HepG2 (cell line): ENCODE measurements around the gene NACC2. TPM values are rescaled to one million over a fixed set of nuclear protein-coding genes. Genes with fewer than 3 reads are reported as not detected.

Experiments
- ATAC-seq: fragments of 200-7000 bp; cut with Tn5 transposase; 3 replicates; pipeline ENCODE4 v1.9.1; 2020; ENCODE audit warnings: mild to moderate bottlenecking, moderate library complexity
- BruUV-seq: library from RNA; stranded (reverse); fragments of 400-500 nt; replicated peaks from 2 replicates; lab custom pipeline; 2021; lab: Mats Ljungman, UMichigan
- CTCF ChIA-PET: fragments of 300-600 bp; formaldehyde crosslinking; extraction: SDS; loops from one replicate; lab custom pipeline; 2021; ENCODE audit warnings: low total read pairs, inconsistent platforms, low intra/inter-chr PET ratio; lab: Yijun Ruan, JAX
- POLR2A ChIA-PET: fragments of 350-600 bp; sonication (Branson Sonifier 250); formaldehyde crosslinking; loops from one replicate; lab custom pipeline; 2020; ENCODE audit warnings: antibody characterized with exemption, inconsistent platforms; lab: Yijun Ruan, JAX
- DNase-seq: peaks from one replicate; pipeline ENCODE4 v3.0.0-alpha.2; 2015; ENCODE audit warnings: low spot score
- FAIRE-seq: peaks from 3 replicates; lab custom pipeline; 2011; peaks lifted over from hg19 to GRCh38; lab: Jason Lieb, UNC
- H2AFZ ChIP-seq: one replicate; pipeline ENCODE4 v1.6.1; 2011; ENCODE audit warnings: low read length, inconsistent platforms
- H3K27ac ChIP-seq: fragments of 300-600 bp; 3 replicates; pipeline ENCODE4 v1.8.0; 2011; ENCODE audit warnings: mixed run types, mild to moderate bottlenecking, mixed read lengths, low read length, inconsistent platforms; ENCODE audit not compliant: insufficient read depth; ENCODE audit errors: extremely low read length
- H3K27me3 ChIP-seq, 2 experiments: fragments of 200-600 bp in 1 of 2; 2 replicates in 1 of 2; 3 replicates in 1 of 2; pipeline versions ENCODE4 v1.6.0 to v1.8.0; 2011; ENCODE audit warnings: low read length in 2 of 2, mild to moderate bottlenecking in 2 of 2, moderate library complexity in 2 of 2, inconsistent platforms in 1 of 2; ENCODE audit not compliant: insufficient read depth in 2 of 2, control insufficient read depth in 1 of 2
- H3K36me3 ChIP-seq, 2 experiments: fragments of 200-600 bp in 1 of 2; replicated peaks in 1 of 2; 2 replicates in 1 of 2; 3 replicates in 1 of 2; pipeline versions ENCODE4 v1.5.1 to v1.8.0; 2011; ENCODE audit warnings: low read length in 2 of 2, inconsistent platforms in 1 of 2; ENCODE audit not compliant: insufficient read depth in 2 of 2, control insufficient read depth in 1 of 2
- H3K4me1 ChIP-seq: 2 replicates; pipeline ENCODE4 v1.5.1; 2012; ENCODE audit warnings: low read length, inconsistent platforms; ENCODE audit not compliant: insufficient read depth
- H3K4me2 ChIP-seq: 2 replicates; pipeline ENCODE4 v1.6.0; 2011; ENCODE audit warnings: low read depth, low read length, inconsistent platforms
- H3K4me3 ChIP-seq, 3 experiments: fragments of 200-600 bp in 1 of 3; sonication (generic), shearing (Covaris generic) in 1 of 3; replicated peaks in 1 of 3; 2 replicates each; pipeline ENCODE4 v1.5.1; 2011 to 2016; ENCODE audit warnings: low read length in 3 of 3, inconsistent platforms in 2 of 3, low read depth in 2 of 3, mild to moderate bottlenecking in 2 of 3, control low read depth in 1 of 3, mixed read lengths in 1 of 3; ENCODE audit not compliant: insufficient read depth in 1 of 3
- H3K79me2 ChIP-seq: one replicate; pipeline ENCODE4 v1.6.1; 2011; ENCODE audit warnings: low read length, inconsistent platforms; ENCODE audit not compliant: insufficient read depth
- H3K9ac ChIP-seq: 2 replicates; pipeline ENCODE4 v1.6.0; 2011; ENCODE audit warnings: mild to moderate bottlenecking, low read depth, low read length, inconsistent platforms; ENCODE audit not compliant: insufficient read depth
- H3K9me3 ChIP-seq: 2 replicates; pipeline ENCODE4 v1.5.1; 2012; ENCODE audit warnings: mild to moderate bottlenecking, low read length
- H4K20me1 ChIP-seq: 2 replicates; pipeline ENCODE4 v1.6.0; 2011; ENCODE audit warnings: inconsistent platforms, mild to moderate bottlenecking, low read length, moderate library complexity; ENCODE audit not compliant: insufficient read depth
- GABPA ChIP-seq, 2 experiments: IDR thresholded peaks; 2 replicates each; pipeline ENCODE4 v1.6.1; 2011 to 2016; ENCODE audit warnings: low read depth in 2 of 2, low read length in 1 of 2, missing biosample characterization in 1 of 2, missing genetic modification characterization in 1 of 2
- GATAD2A ChIP-seq: IDR thresholded peaks from 2 replicates; pipeline ENCODE4 v1.6.1; 2016
- HMG20B ChIP-seq: conservative IDR thresholded peaks from 2 replicates; pipeline ENCODE4 v1.6.1; 2016; ENCODE audit warnings: missing genetic modification reagents, missing compliant biosample characterization
- JUND ChIP-seq: sonication (generic); formaldehyde crosslinking; IDR thresholded peaks from 2 replicates; pipeline ENCODE4 v1.8.0; 2022; ENCODE audit warnings: mild to moderate bottlenecking, missing genetic modification reagents
- RAD21 ChIP-seq: fragments of 450-650 bp; formaldehyde crosslinking; IDR thresholded peaks from 2 replicates; pipeline ENCODE4 v1.5.0; 2020; ENCODE audit warnings: mild to moderate bottlenecking
- YEATS4 ChIP-seq: sonication (generic); formaldehyde crosslinking; IDR thresholded peaks from 2 replicates; pipeline ENCODE4 v1.4.0; 2020; ENCODE audit warnings: missing genetic modification reagents, borderline replicate concordance
- ZBTB21 ChIP-seq: sonication (generic); formaldehyde crosslinking; IDR thresholded peaks from 2 replicates; pipeline ENCODE4 v1.4.0; 2020; ENCODE audit warnings: missing genetic modification reagents
- ZNF44 ChIP-seq: sonication (generic); formaldehyde crosslinking; IDR thresholded peaks from 2 replicates; pipeline ENCODE4 v1.5.1; 2020; ENCODE audit warnings: mild to moderate bottlenecking, missing genetic modification reagents
- ZNF446 ChIP-seq: sonication (generic); formaldehyde crosslinking; IDR thresholded peaks from 2 replicates; pipeline ENCODE4 v1.5.0; 2020; ENCODE audit warnings: mild to moderate bottlenecking, missing genetic modification reagents
- ZNF713 ChIP-seq: sonication (generic); formaldehyde crosslinking; IDR thresholded peaks from 2 replicates; pipeline ENCODE4 v1.4.0; 2020; ENCODE audit warnings: mild to moderate bottlenecking, missing genetic modification reagents
- ZNF891 ChIP-seq: sonication (generic); formaldehyde crosslinking; IDR thresholded peaks from 2 replicates; pipeline ENCODE4 v1.5.0; 2020; ENCODE audit warnings: mild to moderate bottlenecking, missing genetic modification reagents
- WGBS: methylation state at CpG from one replicate; pipeline ENCODE4 v1.1.6; 2017; ENCODE audit warnings: low lambda C conversion rate; 5-methylcytosine and 5-hydroxymethylcytosine counted together
- in situ Hi-C: cut with HindIII; loops from 2 replicates; pipeline ENCODE4 v1.10.0; 2017; ENCODE audit warnings: low pct_unique_long_range_greater_than_20kb; ENCODE audit not compliant: extremely low pct_ligation_motif_present
- intact Hi-C: fragments of 100-400 bp; cut with micrococcal nuclease; formaldehyde crosslinking; loops from one replicate; pipeline ENCODE4 v1.10.0; 2022; ENCODE audit not compliant: unreplicated experiment
- polyA plus RNA-seq, 8 experiments: library from polyadenylated mRNA; depleted of rRNA in 3 of 8; stranded (reverse) in 7 of 8; unstranded in 1 of 8; fragments of >200 nt; fragmentation: Illumina TruSeq in 4 of 8; extraction: Trizol in 4 of 8; gene quantifications; 2 replicates each; pipeline versions ENCODE4 v1.2.1 to v1.2.3, GENCODE V29; 2011 to 2016; ENCODE audit warnings: low read depth in 4 of 8, missing spikeins in 1 of 8, mixed read lengths in 1 of 8; ENCODE audit not compliant: insufficient read depth in 1 of 8
- total RNA-seq, 5 experiments: library from RNA; depleted of rRNA; stranded (reverse); fragments of >200 nt; fragmentation: Illumina TruSeq; extraction: Trizol; gene quantifications; 2 replicates each; pipeline ENCODE4 v1.2.3, GENCODE V29; 2016; ENCODE audit warnings: low read depth in 1 of 5
- TF ChIP-seq, protein P1 (sequence below): fragments of 450-650 bp; IDR thresholded peaks from 2 replicates; pipeline ENCODE4 v1.6.1; 2017
- TF ChIP-seq, protein P2 (sequence below): sonication (generic); formaldehyde crosslinking; IDR thresholded peaks from 2 replicates; pipeline ENCODE4 v1.5.0; 2020; ENCODE audit warnings: missing genetic modification reagents
- TF ChIP-seq, protein P3 (sequence below): IDR thresholded peaks from 2 replicates; pipeline ENCODE4 v1.6.1; 2016; ENCODE audit warnings: missing compliant biosample characterization, missing genetic modification reagents, borderline replicate concordance

NACC2 gene
- total and polyA plus RNA-seq, 2 of the 13 experiments (the other 11 are each of a cell fraction or from before 2014, with no cell fraction given), result 5.9 to 12.3 TPM

DNA sequence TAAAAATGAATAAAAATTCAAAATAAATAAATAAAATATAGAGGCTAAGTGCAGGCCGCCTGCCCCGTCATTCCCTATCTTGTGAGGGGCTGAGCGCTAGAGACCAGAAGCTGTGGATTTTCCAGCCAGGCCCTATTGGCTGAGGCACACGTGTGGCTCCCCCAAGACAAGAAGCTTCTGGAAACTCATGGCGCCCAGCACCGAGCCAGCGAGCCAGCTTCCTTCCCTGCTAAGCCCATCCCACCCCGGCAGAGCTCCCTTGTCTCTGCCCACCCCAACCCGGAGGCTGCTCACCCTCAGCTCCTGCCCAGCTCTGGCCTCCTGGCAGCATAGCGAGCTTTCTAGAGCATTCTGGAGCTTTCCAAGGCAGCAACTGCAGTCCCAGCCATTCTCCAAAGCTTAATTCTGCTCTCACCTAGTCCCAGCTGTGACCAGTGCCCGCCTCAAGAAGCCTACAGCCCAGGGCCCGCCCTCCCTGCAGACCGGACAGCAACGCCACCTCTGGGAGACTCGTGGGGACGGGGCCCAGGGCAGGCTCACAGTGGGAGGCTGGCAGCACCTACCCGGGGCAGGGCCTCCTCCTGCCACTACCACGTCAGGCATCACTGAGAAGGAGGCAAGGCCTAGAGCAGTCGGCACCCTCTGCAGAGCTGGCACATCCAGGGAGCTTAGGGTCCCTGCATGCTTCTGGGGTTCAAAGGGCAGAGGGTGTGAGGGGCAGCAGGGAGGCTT lies 46.8 kb upstream of the NACC2 start (continued):
- TF ChIP-seq GABPA (IDR thresholded peaks at IDR 0.05; ENCODE audit: low read depth, low read length) (no peak), GABPA (CRISPR knock-in tag; IDR thresholded peaks at IDR 0.05; ENCODE audit: low read depth) (no peak), ZBTB21 (no peak), ZNF891 (CRISPR knock-in tag) (no peak), ZNF446 (no peak), ZNF713 (CRISPR knock-in tag) (no peak), GATAD2A (CRISPR knock-in tag) (no peak), RAD21 (CRISPR knock-in tag) (no peak), YEATS4 (CRISPR knock-in tag) (no peak), JUND (CRISPR knock-in tag) (no peak)
- TF ChIP-seq, protein P1, sequence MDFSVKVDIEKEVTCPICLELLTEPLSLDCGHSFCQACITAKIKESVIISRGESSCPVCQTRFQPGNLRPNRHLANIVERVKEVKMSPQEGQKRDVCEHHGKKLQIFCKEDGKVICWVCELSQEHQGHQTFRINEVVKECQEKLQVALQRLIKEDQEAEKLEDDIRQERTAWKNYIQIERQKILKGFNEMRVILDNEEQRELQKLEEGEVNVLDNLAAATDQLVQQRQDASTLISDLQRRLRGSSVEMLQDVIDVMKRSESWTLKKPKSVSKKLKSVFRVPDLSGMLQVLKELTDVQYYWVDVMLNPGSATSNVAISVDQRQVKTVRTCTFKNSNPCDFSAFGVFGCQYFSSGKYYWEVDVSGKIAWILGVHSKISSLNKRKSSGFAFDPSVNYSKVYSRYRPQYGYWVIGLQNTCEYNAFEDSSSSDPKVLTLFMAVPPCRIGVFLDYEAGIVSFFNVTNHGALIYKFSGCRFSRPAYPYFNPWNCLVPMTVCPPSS, result no peak

DNA sequence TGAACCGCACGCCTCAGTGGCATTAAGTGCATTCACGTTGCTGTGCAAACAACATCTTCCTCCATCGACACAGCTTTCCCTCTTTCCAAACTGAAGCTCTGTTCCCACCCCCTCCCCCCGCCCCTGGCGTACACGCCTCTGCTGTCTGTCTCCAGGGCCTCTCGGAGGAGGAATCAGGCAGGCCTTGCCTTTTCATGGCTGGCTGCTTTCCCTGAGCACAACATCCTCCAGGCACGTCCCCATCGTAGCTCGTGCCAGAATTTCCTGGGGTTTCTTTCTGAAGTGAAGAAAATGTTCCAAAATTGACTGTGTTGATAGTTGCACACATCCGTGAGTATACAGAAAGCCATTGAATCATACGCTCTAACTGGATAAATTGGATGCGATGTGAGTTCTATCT lies 45.9 kb upstream of the NACC2 start:
- Histone ChIP-seq H4K20me1 (no peaks in the 10 kb centered on the region), H2AFZ (no peak overlapping the region), H3K9me3 (no peaks in the 10 kb centered on the region), H3K4me2 (no peak overlapping the region), H3K4me3 (no peak overlapping the region), H3K9ac (no peak overlapping the region), H3K27ac (no peak overlapping the region), H3K27me3 (peaks cover 5 to 44% of the 10 kb centered on the region in 2 experiments), H3K36me3 (no peaks in the 10 kb centered on the region), H3K79me2 (no peaks in the 10 kb centered on the region), H3K4me1 (peaks cover 7% of the 10 kb centered on the region; the same call in 1 of the 2 replicates)
- TF ChIP-seq, protein P2, sequence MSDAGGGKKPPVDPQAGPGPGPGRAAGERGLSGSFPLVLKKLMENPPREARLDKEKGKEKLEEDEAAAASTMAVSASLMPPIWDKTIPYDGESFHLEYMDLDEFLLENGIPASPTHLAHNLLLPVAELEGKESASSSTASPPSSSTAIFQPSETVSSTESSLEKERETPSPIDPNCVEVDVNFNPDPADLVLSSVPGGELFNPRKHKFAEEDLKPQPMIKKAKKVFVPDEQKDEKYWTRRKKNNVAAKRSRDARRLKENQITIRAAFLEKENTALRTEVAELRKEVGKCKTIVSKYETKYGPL (CRISPR knock-in tag), result no peak
- TF ChIP-seq ZNF44 (CRISPR knock-in tag) (no peak), HMG20B (CRISPR knock-in tag) (no peak)
- TF ChIP-seq, protein P3, sequence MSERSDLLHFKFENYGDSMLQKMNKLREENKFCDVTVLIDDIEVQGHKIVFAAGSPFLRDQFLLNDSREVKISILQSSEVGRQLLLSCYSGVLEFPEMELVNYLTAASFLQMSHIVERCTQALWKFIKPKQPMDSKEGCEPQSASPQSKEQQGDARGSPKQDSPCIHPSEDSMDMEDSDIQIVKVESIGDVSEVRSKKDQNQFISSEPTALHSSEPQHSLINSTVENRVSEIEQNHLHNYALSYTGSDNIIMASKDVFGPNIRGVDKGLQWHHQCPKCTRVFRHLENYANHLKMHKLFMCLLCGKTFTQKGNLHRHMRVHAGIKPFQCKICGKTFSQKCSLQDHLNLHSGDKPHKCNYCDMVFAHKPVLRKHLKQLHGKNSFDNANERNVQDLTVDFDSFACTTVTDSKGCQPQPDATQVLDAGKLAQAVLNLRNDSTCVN, result no peak
- ATAC-seq (no peak), FAIRE-seq (no peak), DNase-seq (no peak)
- CTCF ChIA-PET, result no interaction called here
- in situ Hi-C loops (no loop called here), intact Hi-C loops (no loop called here)
- WGBS, result 35% methylated on average over 12 of the region's 14 CpGs
- POLR2A ChIA-PET, result interaction anchor here (1.4 kb wide), 1 partner anchor 29 kb away, joined by 3 read pairs; no protein-coding TSS in a partner anchor
- no TSS peak for BruUV-seq
